Neural cell (in vitro differentiated cells): Measurements from ENCODE around the gene DCLK1. TPM values are rescaled to one million over a fixed set of nuclear protein-coding genes. Genes with fewer than 3 reads are reported as not detected.

Experiments
- H2AFZ ChIP-seq: fragments of 200-600, 300-800 bp; sonication (generic), shearing (Covaris generic); 2 replicates; pipeline ENCODE4 v1.6.0; 2014; ENCODE audit warnings: low read depth, mild to moderate bottlenecking, antibody characterized with exemption, low read length, moderate library complexity
- H3F3A ChIP-seq: fragments of 200-600 bp; shearing (Covaris generic); 2 replicates; pipeline ENCODE4 v1.6.1; 2016; ENCODE audit warnings: mild to moderate bottlenecking, moderate library complexity, mixed read lengths, antibody characterized with exemption, low read length; ENCODE audit not compliant: insufficient read depth, poor library complexity, severe bottlenecking
- H3K27ac ChIP-seq: fragments of 200-600, 300-800 bp; sonication (generic), shearing (Covaris generic); 2 replicates; pipeline ENCODE4 v1.5.1; 2014; ENCODE audit warnings: mild to moderate bottlenecking, low read length, moderate library complexity
- H3K27me3 ChIP-seq: fragments of 300-800, 200-600 bp; sonication (generic), shearing (Covaris generic); 2 replicates; pipeline ENCODE4 v1.6.0; 2014; ENCODE audit warnings: mild to moderate bottlenecking, low read depth, low read length, moderate library complexity; ENCODE audit not compliant: insufficient read depth
- H3K36me3 ChIP-seq: fragments of 300-800, 200-600 bp; sonication (generic), shearing (Covaris generic); 2 replicates; pipeline ENCODE4 v1.5.1; 2014; ENCODE audit warnings: mild to moderate bottlenecking, antibody characterized with exemption, low read length, moderate library complexity; ENCODE audit not compliant: insufficient read depth
- H3K4me2 ChIP-seq: fragments of 300-800, 200-600 bp; sonication (generic), shearing (Covaris generic); 2 replicates; pipeline ENCODE4 v1.6.0; 2014; ENCODE audit warnings: mild to moderate bottlenecking, low read length
- H3K4me3 ChIP-seq: fragments of 300-800, 200-600 bp; sonication (generic), shearing (Covaris generic); 2 replicates; pipeline ENCODE4 v1.5.1; 2014; ENCODE audit warnings: mild to moderate bottlenecking, low read length, moderate library complexity
- H3K79me2 ChIP-seq: fragments of 200-600 bp; shearing (Covaris generic); replicated peaks from 2 replicates; pipeline ENCODE4 v1.6.0; 2014; ENCODE audit warnings: mild to moderate bottlenecking, low read length, moderate library complexity; ENCODE audit not compliant: insufficient read depth
- H3K9ac ChIP-seq: fragments of 300-800, 200-600 bp; sonication (generic), shearing (Covaris generic); 2 replicates; pipeline ENCODE4 v1.6.1; 2016; ENCODE audit warnings: mild to moderate bottlenecking, low read length, mixed read lengths
- H3K9me2 ChIP-seq: fragments of 200-600 bp; shearing (Covaris generic); 2 replicates; pipeline ENCODE4 v1.6.1; 2016; ENCODE audit warnings: mild to moderate bottlenecking, low read length, mixed read lengths; ENCODE audit not compliant: insufficient read depth
- H3K9me3 ChIP-seq: fragments of 200-600, 300-800 bp; sonication (generic), shearing (Covaris generic); 2 replicates; pipeline ENCODE4 v1.6.1; 2016; ENCODE audit warnings: mild to moderate bottlenecking, mixed run types, low read length, moderate library complexity, mixed read lengths
- H4K20me1 ChIP-seq: fragments of 200-600 bp; shearing (Covaris generic); 2 replicates; pipeline ENCODE4 v1.6.1; 2016; ENCODE audit warnings: mild to moderate bottlenecking, mixed run types; ENCODE audit not compliant: insufficient read depth
- CTCF ChIP-seq: fragments of 450-650 bp; IDR thresholded peaks from 2 replicates; pipeline ENCODE4 v1.5.1; 2014; ENCODE audit warnings: antibody characterized with exemption, mild to moderate bottlenecking, moderate library complexity; ENCODE audit not compliant: poor library complexity, severe bottlenecking
- EP300 ChIP-seq: fragments of 450-650 bp; conservative IDR thresholded peaks from 2 replicates; pipeline ENCODE4 v1.6.1; 2014; ENCODE audit warnings: antibody characterized with exemption, mild to moderate bottlenecking, moderate library complexity; ENCODE audit not compliant: poor library complexity, severe bottlenecking
- EZH2 ChIP-seq: fragments of 200-600, 300-800 bp; shearing (Covaris generic), sonication (generic); IDR thresholded peaks from 2 replicates; pipeline ENCODE4 v1.6.1; 2014; ENCODE audit warnings: antibody characterized with exemption, low read length, borderline replicate concordance, mild to moderate bottlenecking; ENCODE audit not compliant: insufficient read depth, poor library complexity, severe bottlenecking
- MXI1 ChIP-seq: fragments of 450-650 bp; conservative IDR thresholded peaks from 2 replicates; pipeline ENCODE4 v1.6.1; 2014; ENCODE audit warnings: antibody characterized with exemption, mild to moderate bottlenecking; ENCODE audit not compliant: poor library complexity, severe bottlenecking
- POLR2AphosphoS5 ChIP-seq: IDR thresholded peaks from 2 replicates; pipeline ENCODE4 v1.6.1; 2012
- RAD21 ChIP-seq: fragments of 450-650 bp; conservative IDR thresholded peaks from 2 replicates; pipeline ENCODE4 v1.6.1; 2014; ENCODE audit warnings: antibody characterized with exemption, mild to moderate bottlenecking, moderate library complexity
- SMC3 ChIP-seq: fragments of 450-650 bp; conservative IDR thresholded peaks from 2 replicates; pipeline ENCODE4 v1.6.1; 2014; ENCODE audit warnings: antibody characterized with exemption, mild to moderate bottlenecking, moderate library complexity; ENCODE audit not compliant: poor library complexity
- TAF1 ChIP-seq: IDR thresholded peaks from 2 replicates; pipeline ENCODE4 v1.6.1; 2012; ENCODE audit warnings: low read depth
- polyA plus RNA-seq: library from polyadenylated mRNA; depleted of rRNA; stranded (reverse); fragments of >200 nt; gene quantifications from 2 replicates; pipeline ENCODE4 v1.2.3, GENCODE V29; 2014
- TF ChIP-seq, protein P1 (sequence below): IDR thresholded peaks from 2 replicates; pipeline ENCODE4 v1.6.1; 2012; ENCODE audit warnings: borderline replicate concordance

The DCLK1 gene
- polyA plus RNA-seq, 1 donor from 2014 or later: 124 TPM

- no peak overlapping the region for H3K4me2 ChIP-seq
Measured at GRCh38 chr13:36089130-36089647, 42.0 kb downstream of the DCLK1 start.

GRCh38 chr13:36088463-36088862, 42.7 kb downstream of the DCLK1 start:
- Histone ChIP-seq H3K36me3 (peaks cover 4% of the 10 kb centered on the region), H3K4me2 (no peak overlapping the region), H3K4me3 (no peak overlapping the region), H3K9me3 (peaks cover 3% of the 10 kb centered on the region), H3K9ac (no peak overlapping the region), H4K20me1 (no peaks in the 10 kb centered on the region), H3F3A (no peaks in the 10 kb centered on the region), H2AFZ (no peak overlapping the region), H3K9me2 (no peaks in the 10 kb centered on the region), H3K27ac (no peak overlapping the region), H3K27me3 (no peaks in the 10 kb centered on the region), H3K79me2 (peaks cover 31% of the 10 kb centered on the region)
- TF ChIP-seq SMC3: no peak
- no peak for TF ChIP-seq POLR2AphosphoS5
- no peak for TF ChIP-seq EZH2
- TF ChIP-seq, protein P1, sequence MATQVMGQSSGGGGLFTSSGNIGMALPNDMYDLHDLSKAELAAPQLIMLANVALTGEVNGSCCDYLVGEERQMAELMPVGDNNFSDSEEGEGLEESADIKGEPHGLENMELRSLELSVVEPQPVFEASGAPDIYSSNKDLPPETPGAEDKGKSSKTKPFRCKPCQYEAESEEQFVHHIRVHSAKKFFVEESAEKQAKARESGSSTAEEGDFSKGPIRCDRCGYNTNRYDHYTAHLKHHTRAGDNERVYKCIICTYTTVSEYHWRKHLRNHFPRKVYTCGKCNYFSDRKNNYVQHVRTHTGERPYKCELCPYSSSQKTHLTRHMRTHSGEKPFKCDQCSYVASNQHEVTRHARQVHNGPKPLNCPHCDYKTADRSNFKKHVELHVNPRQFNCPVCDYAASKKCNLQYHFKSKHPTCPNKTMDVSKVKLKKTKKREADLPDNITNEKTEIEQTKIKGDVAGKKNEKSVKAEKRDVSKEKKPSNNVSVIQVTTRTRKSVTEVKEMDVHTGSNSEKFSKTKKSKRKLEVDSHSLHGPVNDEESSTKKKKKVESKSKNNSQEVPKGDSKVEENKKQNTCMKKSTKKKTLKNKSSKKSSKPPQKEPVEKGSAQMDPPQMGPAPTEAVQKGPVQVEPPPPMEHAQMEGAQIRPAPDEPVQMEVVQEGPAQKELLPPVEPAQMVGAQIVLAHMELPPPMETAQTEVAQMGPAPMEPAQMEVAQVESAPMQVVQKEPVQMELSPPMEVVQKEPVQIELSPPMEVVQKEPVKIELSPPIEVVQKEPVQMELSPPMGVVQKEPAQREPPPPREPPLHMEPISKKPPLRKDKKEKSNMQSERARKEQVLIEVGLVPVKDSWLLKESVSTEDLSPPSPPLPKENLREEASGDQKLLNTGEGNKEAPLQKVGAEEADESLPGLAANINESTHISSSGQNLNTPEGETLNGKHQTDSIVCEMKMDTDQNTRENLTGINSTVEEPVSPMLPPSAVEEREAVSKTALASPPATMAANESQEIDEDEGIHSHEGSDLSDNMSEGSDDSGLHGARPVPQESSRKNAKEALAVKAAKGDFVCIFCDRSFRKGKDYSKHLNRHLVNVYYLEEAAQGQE: no peak
- TF ChIP-seq MXI1: no peak
- no peak for TF ChIP-seq RAD21
- TF ChIP-seq TAF1: no peak
- no peak for TF ChIP-seq EP300
- no peak for TF ChIP-seq CTCF

More at GRCh38 chr13:36089130-36089647, 42.0 kb downstream of the DCLK1 start:
- Histone ChIP-seq H3K4me3 (no peak overlapping the region), H3K27ac (no peak overlapping the region), H3K36me3 (peaks cover 4% of the 10 kb centered on the region), H2AFZ (no peak overlapping the region), H3K9me2 (no peaks in the 10 kb centered on the region), H4K20me1 (no peaks in the 10 kb centered on the region), H3F3A (peaks cover under 1% of the 10 kb centered on the region), H3K79me2 (peaks cover 39% of the 10 kb centered on the region), H3K27me3 (no peaks in the 10 kb centered on the region), H3K9me3 (peaks cover 3% of the 10 kb centered on the region), H3K9ac (no peak overlapping the region)
- no peak for TF ChIP-seq SMC3
- TF ChIP-seq MXI1: no peak
- no peak for TF ChIP-seq CTCF
- TF ChIP-seq RAD21: no peak
- TF ChIP-seq, protein P1: no peak
- TF ChIP-seq EZH2: no peak
- TF ChIP-seq TAF1: no peak
- TF ChIP-seq POLR2AphosphoS5: no peak
- TF ChIP-seq EP300: no peak
